CD4-positive, alpha-beta T cell treated with Interleukin-6 for 4 hours (primary cell): ENCODE results near the gene TRAF2.
A peak's percentile ranks its signal among the peaks of the same experiment; 100 is the strongest.
"Not testable (repeated sequence)": the region's sequence is repeated elsewhere in the genome, so short reads cannot be mapped to it uniquely, and the experiment has no call there.

Experiments used
- DNase-seq: peaks from one replicate; pipeline ENCODE4 v3.0.0-alpha.2; 2020; ENCODE audit warnings: mixed read lengths

The TRAF2 gene

GRCh38 chr9:136858844-136859757, 27.2 kb upstream of the TRAF2 start:
- DNase-seq, result no peak

DNA sequence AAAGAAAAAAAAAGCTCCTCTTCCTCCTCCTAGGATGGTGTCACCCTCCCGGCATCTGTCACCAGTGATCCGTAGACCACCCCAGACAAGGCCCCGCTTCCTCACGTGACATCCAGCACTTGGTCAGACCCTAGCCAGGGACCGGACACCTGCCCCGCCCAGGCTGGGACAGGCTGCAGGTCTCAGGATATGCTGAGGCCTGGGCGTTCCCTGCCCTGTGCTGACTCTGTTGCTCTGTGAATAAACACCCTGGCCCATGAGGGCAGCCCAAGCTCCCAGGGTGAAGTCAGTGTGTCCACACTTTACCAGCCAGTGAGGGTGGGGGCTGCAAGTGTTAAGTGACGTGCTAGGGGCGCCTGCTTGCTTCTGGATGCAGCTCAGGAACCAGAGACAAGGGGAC, 25.8 kb upstream of the TRAF2 start:
- no peak for DNase-seq

DNA sequence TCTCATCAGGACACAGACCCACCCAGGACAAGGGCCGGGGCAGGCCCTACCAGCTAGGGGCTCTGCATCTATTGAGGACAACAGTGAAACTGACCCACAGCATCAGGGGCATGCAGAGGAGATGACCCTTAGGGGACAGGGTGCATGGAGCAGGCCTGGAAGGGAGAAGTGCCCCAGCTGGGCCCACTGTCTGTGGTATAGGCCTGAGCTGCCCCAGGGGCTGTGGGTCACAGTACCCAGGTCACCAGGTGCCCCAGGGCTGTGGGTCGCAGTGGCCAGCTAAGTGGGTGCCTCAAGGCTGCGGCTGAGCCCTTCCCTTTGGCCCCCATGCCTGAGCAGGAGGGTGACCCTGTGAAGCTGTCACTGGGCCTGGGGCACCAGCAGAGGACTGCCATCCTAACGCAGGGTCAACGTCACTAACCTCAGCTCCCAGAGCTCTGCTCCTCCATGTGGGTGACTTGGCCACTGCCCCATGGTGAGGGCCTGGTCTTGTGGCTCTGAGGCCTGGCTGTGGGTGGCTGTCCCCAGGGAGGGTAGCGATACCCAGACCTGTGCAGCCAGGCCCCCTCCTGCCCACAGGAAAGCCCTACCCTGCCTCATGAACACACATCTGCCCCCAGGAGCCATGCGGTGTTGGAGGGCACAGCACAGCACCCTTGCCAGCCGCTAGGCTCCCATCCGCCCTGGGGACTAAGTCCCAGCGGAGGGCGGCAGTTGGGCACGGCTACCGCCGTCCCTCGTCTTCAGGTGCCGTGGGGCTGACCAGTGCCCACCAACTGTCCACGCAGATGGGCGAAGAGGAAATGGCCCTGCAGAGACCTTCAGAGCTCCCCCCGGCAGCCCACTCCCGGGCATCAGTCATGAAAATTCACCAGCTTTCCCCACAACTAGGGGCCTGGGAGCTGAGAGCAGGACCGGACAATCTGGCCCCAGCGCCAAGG, 25.1 kb upstream of the TRAF2 start:
- DNase-seq, result no peak

DNA sequence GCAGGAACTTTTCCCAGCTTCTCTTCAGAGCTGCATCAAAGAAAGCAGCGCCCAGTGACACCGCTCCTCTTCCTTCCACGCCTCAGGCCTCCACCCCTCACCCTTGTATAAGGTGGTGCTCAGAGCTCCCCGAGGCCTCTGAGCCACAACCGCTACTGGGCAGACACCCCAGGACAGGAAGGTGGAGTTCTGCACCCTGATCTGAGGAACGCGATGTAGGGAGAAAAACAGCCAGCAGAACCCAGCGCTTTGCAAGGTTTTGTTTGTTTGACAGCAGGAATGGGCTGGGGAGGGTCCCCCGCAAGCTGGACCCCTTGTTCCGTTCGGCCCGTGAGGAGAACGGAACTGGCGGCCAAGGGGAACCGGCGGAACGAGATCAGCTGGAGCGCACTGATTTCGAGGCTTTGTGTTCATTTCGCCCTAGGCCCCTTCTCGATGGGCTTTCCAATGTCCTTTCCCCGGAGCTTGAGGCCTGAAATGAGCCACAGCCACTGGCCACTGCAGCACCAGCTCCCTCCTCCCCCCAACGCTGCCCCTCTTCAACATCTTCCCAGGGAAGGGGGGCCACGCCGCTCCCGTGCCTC, 24.4 kb upstream of the TRAF2 start:
- no peak for DNase-seq

DNA sequence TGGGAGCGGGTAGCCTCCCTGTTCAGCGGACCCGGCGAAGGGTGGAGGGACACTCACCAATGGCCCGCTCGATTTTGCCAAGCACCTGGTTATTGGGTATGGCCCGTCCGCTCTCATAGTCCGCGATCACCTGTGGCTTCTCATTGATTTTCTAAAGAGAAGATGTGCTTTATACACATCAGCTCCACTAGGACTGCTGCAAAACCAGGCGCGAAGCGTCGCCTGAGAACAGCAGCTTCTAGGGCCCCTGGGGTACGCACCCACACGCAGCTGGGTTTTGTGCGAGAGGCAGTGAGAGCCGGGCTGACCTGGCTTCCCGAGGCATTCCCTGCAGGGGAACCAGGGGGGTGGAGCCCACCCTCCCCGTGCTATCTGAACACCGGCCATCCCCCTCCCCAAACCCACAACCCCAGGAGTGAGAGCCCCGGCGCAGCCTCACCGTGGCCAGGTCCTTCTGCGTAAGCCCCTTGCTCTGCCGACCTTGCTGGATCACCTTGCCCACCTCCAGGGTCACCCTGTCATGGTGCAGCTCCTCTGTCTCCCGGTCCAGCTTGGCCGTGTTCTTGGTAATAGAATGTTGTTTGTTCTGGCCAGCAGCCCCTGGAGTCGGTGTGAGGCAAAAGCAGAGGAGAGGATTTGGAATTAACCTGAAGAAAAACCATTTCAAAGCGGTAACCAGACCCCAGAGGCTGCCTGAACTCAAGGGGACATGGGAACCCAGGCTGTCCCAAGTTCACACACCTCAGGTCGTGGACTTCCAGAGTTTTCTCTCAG, 23.3 kb upstream of the TRAF2 start:
- no peak for DNase-seq

- DNase-seq, result no peak
Measured at GRCh38 chr9:136863623-136864273, 22.6 kb upstream of the TRAF2 start.

- DNase-seq, result no peak
Measured at GRCh38 chr9:136865041-136865767, 21.1 kb upstream of the TRAF2 start.

DNA sequence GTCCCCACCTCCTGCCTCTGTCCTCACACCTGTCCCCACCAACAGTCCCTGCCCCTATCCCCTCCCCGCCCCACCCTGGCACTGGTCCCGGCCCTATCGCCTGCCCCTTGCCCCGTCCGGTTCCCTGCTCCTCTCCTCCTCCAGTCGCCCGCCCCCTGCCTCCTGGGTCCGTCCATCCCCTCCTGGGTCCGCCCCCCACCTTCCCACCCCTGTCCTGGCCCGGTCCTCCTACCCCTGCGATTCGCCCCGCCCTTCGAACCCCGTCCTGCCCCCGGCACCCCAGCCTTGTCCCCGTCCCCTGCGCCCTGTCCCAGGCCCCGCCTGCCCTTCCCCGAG, 20.6 kb upstream of the TRAF2 start:
- no peak for DNase-seq

DNA sequence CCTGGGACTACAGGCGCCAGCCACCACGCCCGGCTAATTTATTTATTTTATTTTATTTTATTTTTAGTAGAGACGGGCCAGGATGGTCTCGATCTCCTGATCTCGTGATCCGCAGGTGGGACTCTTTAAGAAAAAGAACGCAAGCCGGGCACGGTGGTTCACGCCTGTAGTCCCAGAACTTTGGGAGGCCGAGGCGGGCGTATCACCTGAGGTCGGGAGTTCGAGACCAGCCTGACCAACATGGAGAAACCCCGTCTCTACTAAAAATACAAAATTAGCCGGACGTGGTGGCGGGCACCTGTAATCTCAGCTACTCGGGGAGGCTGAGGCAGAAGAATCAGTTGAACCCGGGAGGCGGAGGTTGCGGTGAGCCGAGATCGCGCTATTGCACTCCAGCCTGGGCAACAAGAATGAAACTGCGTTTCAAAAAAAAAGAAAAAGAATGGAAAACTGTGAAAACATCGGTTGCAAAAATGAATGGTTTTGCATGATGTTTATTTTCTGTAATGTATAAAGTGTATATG, 19.4 kb upstream of the TRAF2 start:
- DNase-seq, result not testable (repeated sequence)

GRCh38 chr9:136867480-136867879, 18.8 kb upstream of the TRAF2 start:
- no peak for DNase-seq

GRCh38 chr9:136867917-136868316, 18.4 kb upstream of the TRAF2 start:
- DNase-seq, result no peak

- no peak for DNase-seq
Measured at GRCh38 chr9:136868644-136869043, 17.7 kb upstream of the TRAF2 start.

- not testable (repeated sequence) for DNase-seq
Measured at GRCh38 chr9:136869611-136870010, 16.7 kb upstream of the TRAF2 start.

- DNase-seq, result no peak
Measured at GRCh38 chr9:136875155-136875554, 11.2 kb upstream of the TRAF2 start.

DNA sequence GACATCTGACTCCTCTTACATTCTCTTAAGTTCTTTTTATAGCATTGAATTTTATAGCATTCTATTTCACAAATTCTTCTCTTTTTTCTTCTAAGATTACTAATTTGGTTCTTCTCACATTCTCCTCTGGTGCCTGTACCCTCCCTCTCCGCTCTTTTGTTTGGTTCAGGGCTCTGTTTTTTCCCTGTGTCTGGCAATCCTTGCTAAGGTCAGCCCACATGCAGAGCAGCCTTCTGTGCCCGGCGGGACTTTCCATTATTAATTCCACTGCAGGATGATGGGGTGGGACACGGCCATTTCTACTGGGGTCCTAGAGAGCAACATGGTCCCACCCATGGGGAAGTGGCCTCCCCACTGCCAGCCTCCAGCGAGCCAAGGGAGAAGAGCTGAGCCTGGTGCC, 9.8 kb upstream of the TRAF2 start:
- no peak for DNase-seq

DNA sequence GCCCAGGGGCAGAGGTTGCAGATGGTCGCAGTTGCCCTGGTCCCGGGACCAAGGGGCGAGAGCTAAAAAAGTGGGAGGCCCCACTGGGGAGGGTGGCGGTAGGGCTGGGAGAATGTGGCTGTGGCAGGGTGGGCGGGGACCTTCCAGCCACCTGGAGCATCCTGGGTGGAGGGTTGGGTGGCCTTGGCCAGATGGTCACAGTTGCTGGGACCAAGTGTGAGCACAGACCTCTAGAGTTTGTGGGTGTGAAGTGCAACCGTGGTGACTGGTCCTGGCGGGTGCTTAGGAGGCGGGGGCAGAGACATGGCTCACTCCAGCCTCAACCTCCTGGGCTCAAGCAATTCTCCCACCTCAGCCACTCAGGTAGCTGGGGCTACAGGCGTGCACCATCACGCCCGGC, 5.7 kb upstream of the TRAF2 start:
- no peak for DNase-seq

- DNase-seq, result peak; percentile 62
Measured at GRCh38 chr9:136881691-136882108, 4.6 kb upstream of the TRAF2 start.

- peak; percentile 88 for DNase-seq
Measured at GRCh38 chr9:136882109-136882946, 4.0 kb upstream of the TRAF2 start.

- DNase-seq, result not testable (repeated sequence)
Measured at GRCh38 chr9:136882947-136883283, 3.4 kb upstream of the TRAF2 start.

- DNase-seq, result not testable (repeated sequence)
Measured at GRCh38 chr9:136883670-136884069, 2.6 kb upstream of the TRAF2 start.
